AG04450 (cell line): ENCODE data around the gene EIF2B2. TPM values are rescaled to one million over a fixed set of nuclear protein-coding genes. Genes with fewer than 3 reads are reported as not detected.

Source experiments
- CTCF ChIA-PET: fragments of 300-600, 350-600 bp; formaldehyde crosslinking; extraction: SDS; loops from one replicate; lab custom pipeline; 2022; ENCODE audit warnings: antibody characterized with exemption, inconsistent platforms; lab: Charles Lee
- POLR2A ChIA-PET: fragments of 350-600 bp; formaldehyde crosslinking; extraction: SDS; loops from one replicate; lab custom pipeline; 2021; ENCODE audit warnings: antibody characterized with exemption, inconsistent platforms; lab: Yijun Ruan, JAX
- DNase-seq: peaks from one replicate; pipeline ENCODE4 v3.0.0-alpha.2; 2011; ENCODE audit warnings: low read depth, low spot score
- H3K27ac ChIP-seq: one replicate; pipeline ENCODE4 v1.5.1; 2012; ENCODE audit warnings: low read depth, low read length, control low read depth
- H3K27me3 ChIP-seq: one replicate; pipeline ENCODE4 v1.6.0; 2012; ENCODE audit warnings: low read length; ENCODE audit not compliant: control insufficient read depth, insufficient read depth
- H3K4me3 ChIP-seq: 2 replicates; pipeline ENCODE4 v1.5.1; 2011; ENCODE audit warnings: mild to moderate bottlenecking, low read depth, low read length, control low read depth
- H3K9me3 ChIP-seq: 2 replicates; pipeline ENCODE4 v1.5.1; 2012; ENCODE audit warnings: low read length; ENCODE audit not compliant: control insufficient read depth, insufficient read depth
- CTCF ChIP-seq: IDR thresholded peaks from 2 replicates; pipeline ENCODE4 v1.5.1; 2011; ENCODE audit warnings: low read depth, low read length, control low read depth, inconsistent platforms
- polyA plus RNA-seq: library from polyadenylated mRNA; depleted of rRNA; stranded (reverse); fragments of >200 nt; gene quantifications from 2 replicates; pipeline ENCODE4 v1.2.3, GENCODE V29; 2011

EIF2B2 gene
- polyA plus RNA-seq, 1 experiment, result 82.5 TPM

GRCh38 chr14:75042035-75042434 lies 39.3 kb downstream of the EIF2B2 start:
- H3K9me3 ChIP-seq, result no peaks in the 10 kb centered on the region
- H3K27ac ChIP-seq, result no peak overlapping the region
- no peaks in the 10 kb centered on the region for H3K27me3 ChIP-seq
- H3K4me3 ChIP-seq, result no peak overlapping the region
- no peak for DNase-seq
- ChIA-PET POLR2A (no interaction called here), CTCF (interaction anchor here (1.2 kb wide), 1 partner anchor 181 kb away, joined by 4 read pairs; no protein-coding TSS in a partner anchor)
- TF ChIP-seq CTCF, result no peak

GRCh38 chr14:75044322-75044721 lies 41.6 kb downstream of the EIF2B2 start:
- Histone ChIP-seq H3K4me3 (no peak overlapping the region), H3K27ac (no peak overlapping the region), H3K27me3 (no peaks in the 10 kb centered on the region), H3K9me3 (no peaks in the 10 kb centered on the region)
- DNase-seq, result no peak
- TF ChIP-seq CTCF, result no peak
- ChIA-PET POLR2A (interaction anchor here (0.6 to 0.7 kb wide), 2 partner anchors 21 to 25 kb away, joined by 3 read pairs; partner anchors contain the start of gene ZC2HC1C), CTCF (interaction anchor here (0.6 to 1.3 kb wide), 3 partner anchors 44 to 787 kb away, joined by 4 to 9 read pairs (median 6); no protein-coding TSS in a partner anchor)

GRCh38 chr14:75044752-75045151 lies 42.0 kb downstream of the EIF2B2 start:
- H3K27ac ChIP-seq, result no peak overlapping the region

GRCh38 chr14:75046275-75046674 lies 43.6 kb downstream of the EIF2B2 start:
- no peak for TF ChIP-seq CTCF
- POLR2A ChIA-PET, result no interaction called here
- H3K9me3 ChIP-seq, result no peaks in the 10 kb centered on the region

More at GRCh38 chr14:75044752-75045151, 42.0 kb downstream of the EIF2B2 start:
- Histone ChIP-seq H3K4me3 (no peak overlapping the region), H3K27me3 (no peaks in the 10 kb centered on the region), H3K9me3 (no peaks in the 10 kb centered on the region)
- ChIA-PET CTCF (interaction anchor here (0.6 to 1.8 kb wide), 3 partner anchors 44 to 787 kb away, joined by 4 to 9 read pairs (median 5); no protein-coding TSS in a partner anchor), POLR2A (no interaction called here)
- DNase-seq, result no peak
- no peak for TF ChIP-seq CTCF

GRCh38 chr14:75046899-75047298 lies 44.2 kb downstream of the EIF2B2 start:
- DNase-seq, result no peak
- Histone ChIP-seq H3K4me3 (no peak overlapping the region), H3K27ac (no peak overlapping the region), H3K27me3 (no peaks in the 10 kb centered on the region), H3K9me3 (no peaks in the 10 kb centered on the region)
- CTCF ChIA-PET, result no interaction called here
- no peak for TF ChIP-seq CTCF
- POLR2A ChIA-PET, result no interaction called here

More at GRCh38 chr14:75046275-75046674, 43.6 kb downstream of the EIF2B2 start:
- CTCF ChIA-PET, result interaction anchor here (0.7 to 1.8 kb wide), 2 partner anchors 101 to 221 kb away, joined by 4 to 5 read pairs; no protein-coding TSS in a partner anchor
- H3K27ac ChIP-seq, result no peak overlapping the region
- H3K27me3 ChIP-seq, result no peaks in the 10 kb centered on the region
- H3K4me3 ChIP-seq, result no peak overlapping the region
- no peak for DNase-seq
